Measurements from ENCODE around the gene RERE.
"Not testable (repeated sequence)": the region's sequence is repeated elsewhere in the genome, so short reads cannot be mapped to it uniquely, and the experiment has no call there.

RERE gene

DNA sequence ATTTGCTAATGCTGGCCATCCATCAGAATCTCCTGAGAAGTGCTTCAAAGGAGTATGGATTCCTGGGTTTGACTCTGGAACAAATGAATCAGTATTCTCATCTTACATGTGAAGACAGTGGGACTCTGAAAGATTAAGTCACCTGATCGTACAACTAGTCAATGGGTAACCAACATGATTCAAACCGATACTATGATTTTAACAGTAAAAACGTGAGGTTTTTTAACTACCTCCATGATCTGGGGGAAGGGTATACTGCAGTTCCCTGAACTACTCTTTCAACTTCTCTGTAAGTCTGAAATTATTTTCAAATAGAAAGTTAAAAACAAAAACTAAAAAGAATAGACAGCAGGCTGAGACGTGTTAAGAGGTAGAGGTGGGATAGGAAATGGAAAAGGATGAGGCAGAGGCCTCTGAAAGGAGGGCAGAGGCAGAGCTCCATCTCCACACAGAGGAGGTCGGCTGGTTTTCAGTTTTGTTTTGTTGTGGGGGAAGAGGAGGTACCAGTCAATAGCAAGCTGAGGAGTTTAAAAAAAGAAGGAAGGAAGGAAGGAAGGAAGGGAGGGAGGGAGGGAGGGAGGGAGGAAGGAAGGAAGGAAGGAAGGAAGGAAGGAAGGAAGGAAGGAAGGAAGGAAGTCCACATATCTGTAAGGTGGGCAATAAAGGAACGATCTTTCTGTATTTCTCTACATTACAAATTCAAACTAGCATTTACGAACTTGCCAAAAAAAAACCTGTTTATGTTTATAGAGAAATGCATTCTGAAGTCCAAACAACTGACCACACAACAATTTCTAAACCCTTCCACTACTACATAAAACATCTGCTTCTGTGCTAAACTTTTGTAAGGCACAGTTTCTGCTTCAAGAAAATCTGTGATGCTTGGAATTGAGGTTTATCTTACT, 213.1 kb downstream of the RERE start:
- Histone ChIP-seq H3K4me1 (ENCODE audit: insufficient read depth, low read length) (peaks cover 8% of the 10 kb centered on the region), H3K36me3 (ENCODE audit: insufficient read depth, low read length) (no peaks in the 10 kb centered on the region), H2AFZ (ENCODE audit: low read depth, low read length) (no peak overlapping the region), H3K27me3 (ENCODE audit: insufficient read depth, low read length) (no peaks in the 10 kb centered on the region), H3K4me3 (ENCODE audit: low read length) (no peak overlapping the region), H3K9me3 (ENCODE audit: low read length) (no peaks in the 10 kb centered on the region)

DNA sequence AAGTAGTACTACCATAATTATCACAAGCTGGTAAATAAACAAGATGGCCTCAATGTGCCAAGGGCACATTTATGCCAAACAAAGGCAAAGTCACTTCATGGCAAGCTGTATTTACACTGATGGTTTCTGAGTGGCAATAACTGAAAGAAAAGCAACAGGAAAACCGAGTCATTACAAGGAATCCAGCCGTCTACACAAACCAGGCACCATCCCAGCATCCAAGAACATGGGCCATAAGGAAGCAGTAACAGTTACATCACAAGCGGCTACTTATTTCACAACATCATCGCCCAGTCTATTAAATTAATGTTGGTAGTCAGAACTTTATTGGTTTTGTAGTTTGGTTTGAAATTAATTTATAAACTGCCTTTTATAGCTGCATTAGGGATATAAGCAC, 214.2 kb downstream of the RERE start:
- peaks cover 19% of the 10 kb centered on the region for H3K4me1 ChIP-seq (ENCODE audit: insufficient read depth, low read length)
- H3K4me3 ChIP-seq (ENCODE audit: low read length): no peak overlapping the region
- no peak overlapping the region for H2AFZ ChIP-seq (ENCODE audit: low read depth, low read length)
- no peaks in the 10 kb centered on the region for H3K36me3 ChIP-seq (ENCODE audit: insufficient read depth, low read length)
- H3K27me3 ChIP-seq (ENCODE audit: insufficient read depth, low read length): no peaks in the 10 kb centered on the region
- H3K9me3 ChIP-seq (ENCODE audit: low read length): no peaks in the 10 kb centered on the region

DNA sequence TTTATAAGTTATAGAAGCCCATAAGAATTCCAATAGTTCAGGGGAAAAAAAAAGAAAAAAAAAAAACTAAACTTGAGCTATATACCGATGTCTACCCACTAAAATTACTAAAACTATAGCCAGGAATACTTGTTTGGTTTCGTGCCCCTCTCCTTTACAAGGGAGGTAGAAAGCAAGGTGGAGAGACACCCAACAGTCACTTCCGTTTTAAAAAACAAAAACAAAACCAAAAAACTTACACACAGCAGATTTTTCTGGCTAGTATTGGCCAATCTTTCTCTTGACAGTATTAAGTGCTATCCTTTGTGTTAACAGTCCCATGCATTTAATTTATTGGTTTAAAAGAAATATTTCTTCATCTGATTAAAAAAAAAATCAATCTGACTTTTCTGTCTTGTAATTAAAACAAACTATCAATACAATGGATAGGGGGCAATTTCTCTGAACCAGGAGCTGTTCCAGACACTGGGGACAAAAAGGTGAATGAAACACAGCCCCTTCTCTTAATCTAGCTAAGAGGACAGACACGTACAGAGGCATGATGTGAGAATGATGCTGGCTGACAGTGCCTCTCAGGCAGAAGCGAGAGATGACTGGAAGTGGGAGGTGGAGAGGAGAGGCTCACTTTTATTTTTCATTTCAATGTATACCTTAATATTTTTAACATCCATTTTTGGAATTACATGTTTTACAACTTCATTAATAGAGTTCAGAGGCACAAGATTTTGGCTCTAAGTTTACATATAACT, 214.8 kb downstream of the RERE start:
- Histone ChIP-seq H3K4me3 (ENCODE audit: low read length) (no peak overlapping the region), H3K9me3 (ENCODE audit: low read length) (no peaks in the 10 kb centered on the region), H3K4me1 (ENCODE audit: insufficient read depth, low read length) (peaks cover 21% of the 10 kb centered on the region), H2AFZ (ENCODE audit: low read depth, low read length) (no peak overlapping the region), H3K36me3 (ENCODE audit: insufficient read depth, low read length) (no peaks in the 10 kb centered on the region), H3K27me3 (ENCODE audit: insufficient read depth, low read length) (no peaks in the 10 kb centered on the region)

DNA sequence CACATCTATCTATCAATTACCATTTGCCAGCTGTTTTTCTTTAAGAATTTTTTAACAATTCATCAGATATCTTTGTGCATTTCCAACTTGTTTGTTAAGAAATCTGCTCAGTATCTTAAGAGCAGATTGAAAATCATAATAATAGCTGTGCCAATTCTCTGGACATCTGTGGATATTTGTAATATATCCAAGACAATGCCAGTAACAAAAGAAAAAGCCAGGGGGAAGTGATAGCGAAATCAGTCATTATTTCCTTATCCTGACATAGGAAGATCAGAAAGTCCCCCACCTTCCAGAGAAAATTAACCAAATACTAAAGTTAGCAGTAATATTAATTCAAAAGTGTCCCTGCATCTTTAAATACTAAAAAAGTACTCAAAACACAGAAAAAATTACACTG, 217.1 kb downstream of the RERE start:
- Histone ChIP-seq H3K4me1 (ENCODE audit: insufficient read depth, low read length) (peaks cover 21% of the 10 kb centered on the region), H2AFZ (ENCODE audit: low read depth, low read length) (no peak overlapping the region), H3K4me3 (ENCODE audit: low read length) (no peak overlapping the region), H3K27me3 (ENCODE audit: insufficient read depth, low read length) (no peaks in the 10 kb centered on the region), H3K9me3 (ENCODE audit: low read length) (no peaks in the 10 kb centered on the region), H3K36me3 (ENCODE audit: insufficient read depth, low read length) (no peaks in the 10 kb centered on the region)

DNA sequence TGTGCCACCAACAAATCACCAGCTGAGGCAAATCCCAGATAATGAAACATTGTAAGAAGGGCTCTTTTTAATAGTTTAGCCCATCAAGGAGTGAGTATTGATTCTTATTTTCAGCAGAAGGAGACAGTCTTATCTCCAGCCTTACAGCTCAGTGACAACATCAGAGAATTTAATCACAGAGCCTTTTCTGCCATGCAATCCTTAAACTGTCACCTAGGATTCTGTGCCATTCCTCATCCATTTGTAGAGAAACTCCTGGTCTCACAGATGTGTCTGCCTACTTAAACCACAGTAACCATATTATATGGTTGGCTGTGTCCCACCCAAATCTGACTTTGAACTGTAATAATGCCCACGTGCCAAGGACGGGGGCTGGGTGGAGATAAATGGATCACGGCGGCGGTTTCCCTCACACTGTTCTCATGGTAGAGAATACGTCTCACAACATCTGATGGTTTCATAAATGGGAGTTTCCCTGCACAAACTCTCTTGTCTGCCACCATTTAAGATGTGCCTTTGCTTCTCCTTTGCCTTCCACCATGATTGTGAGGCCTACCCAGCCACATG, 217.7 kb downstream of the RERE start:
- H3K36me3 ChIP-seq (ENCODE audit: insufficient read depth, low read length): no peaks in the 10 kb centered on the region
- H3K27me3 ChIP-seq (ENCODE audit: insufficient read depth, low read length): no peaks in the 10 kb centered on the region
- no peak overlapping the region for H3K4me3 ChIP-seq (ENCODE audit: low read length)

DNA sequence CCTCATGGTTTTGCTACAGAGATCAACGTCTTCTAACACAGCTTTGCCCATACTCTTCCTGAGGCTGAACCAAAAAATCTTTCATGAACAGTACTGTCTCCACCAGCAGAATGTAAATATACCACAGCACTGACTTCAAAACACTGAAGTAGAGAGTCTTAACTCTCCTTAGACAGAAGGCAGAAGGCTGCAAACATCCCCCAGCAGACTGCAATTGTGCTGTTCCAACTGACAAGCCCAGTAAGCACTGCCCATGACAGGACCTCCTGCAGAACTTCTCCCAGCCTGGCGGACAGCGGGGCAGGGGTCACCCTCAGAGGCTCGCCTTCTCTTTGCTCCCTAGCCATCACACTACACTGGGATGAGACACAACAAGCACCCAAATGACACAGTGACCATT, 218.7 kb downstream of the RERE start:
- no peaks in the 10 kb centered on the region for H3K9me3 ChIP-seq (ENCODE audit: low read length)
- no peaks in the 10 kb centered on the region for H3K36me3 ChIP-seq (ENCODE audit: insufficient read depth, low read length)
- H3K4me3 ChIP-seq (ENCODE audit: low read length): no peak overlapping the region
- H3K27me3 ChIP-seq (ENCODE audit: insufficient read depth, low read length): no peaks in the 10 kb centered on the region
- H3K4me1 ChIP-seq (ENCODE audit: insufficient read depth, low read length): peaks cover 21% of the 10 kb centered on the region
- no peak overlapping the region for H2AFZ ChIP-seq (ENCODE audit: low read depth, low read length)

More for the DNA sequence above, 217.7 kb downstream of the RERE start:
- H3K4me1 ChIP-seq (ENCODE audit: insufficient read depth, low read length): peaks cover 21% of the 10 kb centered on the region
- H2AFZ ChIP-seq (ENCODE audit: low read depth, low read length): no peak overlapping the region
- H3K9me3 ChIP-seq (ENCODE audit: low read length): no peaks in the 10 kb centered on the region

DNA sequence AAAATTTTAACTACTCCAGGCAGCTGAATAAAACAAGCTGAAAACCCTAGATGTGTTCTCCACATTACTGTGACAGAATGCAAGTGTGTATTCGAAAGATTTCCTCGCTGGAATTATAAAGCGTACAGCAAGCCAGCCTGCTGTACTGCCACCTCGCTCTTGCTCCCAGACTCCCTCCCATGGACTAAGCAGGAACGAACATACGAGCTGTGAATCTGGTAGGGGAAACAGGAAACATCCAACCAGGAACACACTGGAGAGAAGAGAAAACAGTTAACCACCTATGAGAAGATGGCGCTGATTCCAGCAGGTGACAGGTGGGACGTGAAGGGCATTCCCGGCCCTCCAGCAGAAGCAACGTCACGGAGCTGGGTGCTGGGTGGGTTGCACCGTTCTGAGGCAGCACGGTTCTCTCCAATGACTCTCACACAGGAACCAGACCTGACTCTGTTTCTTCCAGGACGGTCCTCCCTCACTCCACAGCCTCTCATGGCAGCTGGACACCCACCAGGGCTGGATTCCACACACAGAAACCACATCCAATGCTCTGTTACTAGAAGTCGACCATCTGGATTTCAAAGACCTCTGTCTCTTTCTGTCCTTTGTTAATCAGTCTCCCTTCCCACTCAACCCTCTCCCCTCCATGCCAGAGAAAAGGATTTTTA, 219.2 kb downstream of the RERE start:
- Histone ChIP-seq H3K27me3 (ENCODE audit: insufficient read depth, low read length) (no peaks in the 10 kb centered on the region), H3K4me1 (ENCODE audit: insufficient read depth, low read length) (peaks cover 21% of the 10 kb centered on the region), H3K36me3 (ENCODE audit: insufficient read depth, low read length) (peaks cover 1% of the 10 kb centered on the region), H3K4me3 (ENCODE audit: low read length) (no peak overlapping the region), H2AFZ (ENCODE audit: low read depth, low read length) (no peak overlapping the region), H3K9me3 (ENCODE audit: low read length) (peaks cover under 1% of the 10 kb centered on the region)

DNA sequence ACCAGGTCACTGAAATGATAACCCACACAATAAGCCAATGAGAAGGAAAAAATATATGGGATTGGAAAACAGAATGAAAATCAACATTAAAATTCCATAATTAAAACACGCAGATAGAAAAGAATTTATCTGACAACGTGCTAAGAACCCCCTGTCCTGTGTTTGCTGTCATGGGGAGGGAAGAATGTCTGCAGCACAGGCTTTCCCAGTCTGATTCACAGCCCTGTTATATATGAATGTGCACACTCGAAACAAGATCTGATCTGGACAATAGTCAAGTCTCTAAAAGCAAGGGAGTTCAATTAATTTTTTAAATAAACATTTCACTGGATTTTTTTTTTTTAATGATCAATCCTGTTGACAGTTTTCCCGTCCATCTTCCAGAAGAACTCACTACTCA, 220.0 kb downstream of the RERE start:
- Histone ChIP-seq H2AFZ (ENCODE audit: low read depth, low read length) (no peak overlapping the region), H3K36me3 (ENCODE audit: insufficient read depth, low read length) (peaks cover 1% of the 10 kb centered on the region)

DNA sequence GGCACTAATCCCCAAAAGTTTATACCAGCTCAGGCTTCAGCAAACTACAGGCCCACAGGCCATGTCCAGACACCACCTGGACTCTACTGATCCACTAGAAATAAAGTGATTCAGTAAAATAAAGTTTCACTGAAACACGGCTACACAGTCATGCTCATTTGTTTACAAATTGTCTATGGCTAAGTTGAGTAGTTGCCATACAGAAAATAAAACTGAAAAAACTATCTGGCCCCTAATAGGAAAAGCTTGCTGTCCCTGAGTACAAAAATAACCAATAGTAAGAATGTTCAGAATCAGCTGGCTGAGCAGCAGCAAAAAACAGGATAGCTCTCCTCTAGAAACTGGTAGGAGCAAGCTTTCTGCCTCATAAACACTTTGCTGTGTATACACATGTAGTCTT, 221.5 kb downstream of the RERE start:
- Histone ChIP-seq H3K27me3 (ENCODE audit: insufficient read depth, low read length) (no peaks in the 10 kb centered on the region), H3K4me3 (ENCODE audit: low read length) (no peak overlapping the region), H3K9me3 (ENCODE audit: low read length) (peaks cover 4% of the 10 kb centered on the region), H3K4me1 (ENCODE audit: insufficient read depth, low read length) (peaks cover 21% of the 10 kb centered on the region), H3K36me3 (ENCODE audit: insufficient read depth, low read length) (peaks cover 1% of the 10 kb centered on the region), H2AFZ (ENCODE audit: low read depth, low read length) (no peak overlapping the region)

More for the DNA sequence above, 220.0 kb downstream of the RERE start:
- H3K9me3 ChIP-seq (ENCODE audit: low read length): peaks cover 4% of the 10 kb centered on the region
- H3K27me3 ChIP-seq (ENCODE audit: insufficient read depth, low read length): no peaks in the 10 kb centered on the region
- no peak overlapping the region for H3K4me3 ChIP-seq (ENCODE audit: low read length)
- H3K4me1 ChIP-seq (ENCODE audit: insufficient read depth, low read length): peaks cover 21% of the 10 kb centered on the region

DNA sequence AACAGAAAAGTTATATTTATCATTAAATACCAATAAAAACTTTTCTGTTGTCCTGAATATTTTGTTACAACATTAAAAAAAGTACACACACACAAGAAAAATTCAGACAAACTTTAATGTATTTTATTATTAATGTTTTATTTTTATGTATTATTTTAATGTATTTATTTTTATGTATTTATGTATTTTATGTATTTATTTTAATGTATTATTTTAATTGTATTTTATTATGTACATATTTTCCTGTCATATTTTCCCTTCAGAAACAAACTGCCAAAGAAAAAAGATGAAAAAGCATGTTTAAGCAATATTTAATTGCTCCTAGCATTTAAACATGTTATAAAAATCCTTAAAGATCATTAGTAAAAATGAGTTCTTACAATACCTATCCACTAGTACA, 222.1 kb downstream of the RERE start:
- peaks cover 4% of the 10 kb centered on the region for H3K9me3 ChIP-seq (ENCODE audit: low read length)
- H3K4me3 ChIP-seq (ENCODE audit: low read length): no peak overlapping the region
- H3K4me1 ChIP-seq (ENCODE audit: insufficient read depth, low read length): peaks cover 21% of the 10 kb centered on the region
- no peaks in the 10 kb centered on the region for H3K27me3 ChIP-seq (ENCODE audit: insufficient read depth, low read length)
- no peak overlapping the region for H2AFZ ChIP-seq (ENCODE audit: low read depth, low read length)
- H3K36me3 ChIP-seq (ENCODE audit: insufficient read depth, low read length): peaks cover 1% of the 10 kb centered on the region

DNA sequence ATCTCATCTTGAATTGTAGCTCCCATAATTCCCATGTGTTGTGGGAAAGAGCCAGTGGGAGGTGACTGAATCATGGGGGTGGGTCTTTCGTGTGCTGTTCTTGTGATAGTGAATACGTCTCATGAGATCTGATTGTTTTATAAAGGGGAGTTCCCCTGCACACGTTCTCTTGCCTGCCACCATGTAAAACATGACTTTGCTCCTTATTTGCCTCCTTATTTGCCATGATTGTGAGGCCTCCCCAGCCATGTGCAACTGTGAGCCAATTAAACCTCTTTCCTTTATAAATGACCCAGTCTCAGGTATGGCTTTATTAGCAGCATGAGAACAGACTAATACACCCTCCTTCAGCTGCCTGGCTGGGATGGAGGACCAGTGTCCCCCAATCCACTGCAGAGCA, 224.1 kb downstream of the RERE start:
- not testable (repeated sequence) for H3K4me3 ChIP-seq (ENCODE audit: low read length); H3K36me3 ChIP-seq (ENCODE audit: insufficient read depth, low read length); H3K9me3 ChIP-seq (ENCODE audit: low read length); H3K27me3 ChIP-seq (ENCODE audit: insufficient read depth, low read length); H2AFZ ChIP-seq (ENCODE audit: low read depth, low read length); H3K4me1 ChIP-seq (ENCODE audit: insufficient read depth, low read length)

DNA sequence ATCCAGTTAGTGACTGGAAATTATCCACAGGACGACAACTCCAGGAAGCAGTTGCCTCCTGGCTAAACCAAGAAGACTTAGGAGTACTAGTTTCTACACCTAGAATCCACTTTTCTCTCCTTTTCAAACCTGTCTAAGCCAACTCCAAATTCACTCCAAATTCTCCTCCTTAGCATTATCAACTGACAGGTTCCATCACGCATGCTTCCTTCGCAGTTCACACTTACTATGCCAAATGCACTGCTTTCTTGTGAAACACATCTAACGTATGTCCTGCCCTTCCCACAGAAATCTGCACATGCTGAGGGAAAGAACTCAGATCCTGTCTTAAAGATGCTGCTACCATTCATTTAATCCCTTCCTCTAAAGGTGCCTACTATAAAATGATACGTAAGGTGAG, 225.9 kb downstream of the RERE start:
- Histone ChIP-seq H3K36me3 (ENCODE audit: insufficient read depth, low read length) (peaks cover 1% of the 10 kb centered on the region), H3K4me3 (ENCODE audit: low read length) (no peak overlapping the region), H3K4me1 (ENCODE audit: insufficient read depth, low read length) (no peaks in the 10 kb centered on the region), H2AFZ (ENCODE audit: low read depth, low read length) (no peak overlapping the region), H3K9me3 (ENCODE audit: low read length) (peaks cover 4% of the 10 kb centered on the region), H3K27me3 (ENCODE audit: insufficient read depth, low read length) (no peaks in the 10 kb centered on the region)

Measured in neuron (in vitro differentiated cells).